NCI-H2107 treated with DMSO at 0.1 percent for 48 hours (cell line): Measurements from ENCODE around the gene MYO7A.

Experiments used
- DNase-seq: peaks from one replicate; lab custom pipeline; 2025; ENCODE audit not compliant: unreplicated experiment; lab: John Stamatoyannopoulos, UW

Gene MYO7A

DNA sequence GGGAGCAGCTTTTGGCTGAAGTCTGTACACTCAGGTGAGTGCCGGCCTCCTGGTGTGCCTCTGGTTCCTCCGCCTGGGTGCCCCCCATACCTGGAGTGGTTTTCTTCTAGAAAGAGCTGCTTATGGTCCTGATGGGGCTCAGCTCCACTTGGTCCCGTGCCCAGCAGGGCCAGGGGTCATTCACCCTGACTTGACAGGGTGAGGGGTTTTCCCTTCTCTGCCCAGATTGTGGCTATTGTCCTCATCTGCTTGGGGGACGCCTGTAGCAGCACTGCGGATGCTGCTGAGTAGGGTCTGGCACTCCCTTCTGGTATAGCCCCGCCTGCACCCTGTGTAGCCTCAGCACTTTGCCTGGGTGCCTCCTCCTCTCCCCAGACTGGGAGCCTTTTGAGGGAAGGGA, 17.2 kb upstream of the MYO7A start:
- DNase-seq: no peak

DNA sequence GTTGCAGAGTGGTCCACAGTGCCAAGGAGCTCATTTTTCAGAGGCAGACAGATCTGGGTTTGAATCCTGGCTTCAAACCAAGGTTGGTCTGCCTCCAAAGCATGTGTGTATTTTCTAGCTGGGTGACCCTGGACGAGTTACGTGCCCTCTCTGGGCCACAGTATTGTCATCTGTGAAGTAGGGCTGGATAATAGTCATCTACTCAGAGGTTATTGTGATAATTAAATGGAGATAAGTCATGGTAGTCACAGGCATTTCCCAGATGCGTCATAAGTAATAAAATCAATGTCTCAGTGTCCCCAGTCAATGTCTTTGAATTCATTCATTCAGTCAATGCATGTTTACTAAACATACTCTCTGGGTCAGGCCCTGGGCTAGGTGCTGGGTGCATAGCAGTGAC, 16.8 kb upstream of the MYO7A start:
- no peak for DNase-seq

DNA sequence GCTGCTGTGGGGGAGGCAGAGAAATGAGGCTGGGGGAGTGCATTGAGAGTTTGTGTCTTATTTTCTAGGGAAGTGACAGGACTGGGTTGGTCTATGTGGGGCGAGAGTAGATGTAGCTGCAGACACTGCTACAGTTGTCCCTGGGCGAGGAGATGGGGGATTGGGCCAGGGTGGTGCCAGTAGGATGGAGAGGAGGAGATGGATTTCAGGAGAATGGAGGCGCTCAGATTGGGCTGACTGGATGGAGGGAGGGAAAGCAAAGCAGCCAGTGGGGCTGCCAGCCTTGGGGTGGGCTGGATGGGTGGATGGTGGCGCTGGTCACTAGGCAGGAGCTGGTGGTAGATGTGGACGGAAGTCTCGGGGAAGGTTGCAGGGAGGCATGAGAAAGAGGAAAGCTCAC, 16.1 kb upstream of the MYO7A start:
- no peak for DNase-seq

GRCh38 chr11:77112641-77113381, 15.2 kb upstream of the MYO7A start:
- no peak for DNase-seq

GRCh38 chr11:77113382-77114088, 14.5 kb upstream of the MYO7A start:
- no peak for DNase-seq

- DNase-seq: no peak
Observed at GRCh38 chr11:77114089-77114463, 14.0 kb upstream of the MYO7A start.

- no peak for DNase-seq
Observed at GRCh38 chr11:77115181-77115611, 12.8 kb upstream of the MYO7A start.

DNA sequence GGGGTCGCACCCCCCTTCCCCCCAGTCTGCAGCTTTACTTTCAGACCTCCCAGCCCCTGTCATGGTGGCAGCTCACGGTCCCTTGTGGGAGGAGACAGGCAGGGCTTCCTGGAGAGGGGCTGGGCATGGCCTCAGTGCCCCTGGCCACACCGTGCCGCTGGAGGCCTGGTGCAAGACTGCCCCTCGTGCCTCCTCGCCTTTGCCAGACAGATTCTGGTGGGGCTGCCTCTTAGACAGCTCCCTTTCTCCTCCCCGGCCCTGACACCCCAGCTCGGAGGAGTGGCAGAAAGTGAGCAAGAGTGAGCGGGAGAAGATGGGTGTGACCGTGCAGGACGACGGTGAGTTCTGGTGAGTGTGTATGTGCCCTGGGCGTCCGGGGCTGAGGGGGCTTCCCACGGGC, 12.1 kb upstream of the MYO7A start:
- DNase-seq: no peak

DNA sequence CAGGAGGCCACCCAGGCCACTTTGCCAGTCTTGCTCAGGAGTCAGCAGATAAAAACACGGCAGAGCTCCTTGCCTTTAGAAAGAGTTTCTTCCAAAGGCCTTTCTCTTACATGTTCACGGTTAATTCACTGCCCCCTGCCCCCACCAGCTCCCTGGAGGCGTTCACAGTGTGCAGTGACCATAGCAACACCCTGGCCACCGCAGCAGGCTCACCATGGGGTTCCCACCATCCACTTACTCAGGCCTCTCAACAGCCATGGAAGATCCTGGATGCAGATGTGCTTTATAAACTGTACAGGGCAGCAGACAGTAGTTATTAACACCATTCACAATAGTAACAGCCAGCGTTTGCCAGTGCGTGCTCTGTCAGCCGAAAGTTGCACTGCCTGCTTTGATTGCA, 10.6 kb upstream of the MYO7A start:
- peak; percentile 4 for DNase-seq

DNA sequence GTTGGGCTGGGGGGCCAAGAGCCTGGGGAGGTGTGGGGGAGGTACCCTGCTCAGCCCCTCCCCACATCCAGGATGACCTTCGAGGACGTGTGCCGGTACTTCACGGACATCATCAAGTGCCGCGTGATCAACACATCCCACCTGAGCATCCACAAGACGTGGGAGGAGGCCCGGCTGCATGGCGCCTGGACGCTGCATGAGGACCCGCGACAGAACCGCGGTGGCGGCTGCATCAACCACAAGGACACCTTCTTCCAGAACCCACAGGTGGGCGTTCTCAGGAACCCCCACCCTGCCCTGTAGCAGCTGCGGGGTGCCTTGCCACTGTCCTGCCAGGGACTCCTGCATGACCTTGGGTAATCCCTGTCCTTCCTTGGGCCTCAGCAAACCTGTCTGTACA, 10.0 kb upstream of the MYO7A start:
- no peak for DNase-seq

DNA sequence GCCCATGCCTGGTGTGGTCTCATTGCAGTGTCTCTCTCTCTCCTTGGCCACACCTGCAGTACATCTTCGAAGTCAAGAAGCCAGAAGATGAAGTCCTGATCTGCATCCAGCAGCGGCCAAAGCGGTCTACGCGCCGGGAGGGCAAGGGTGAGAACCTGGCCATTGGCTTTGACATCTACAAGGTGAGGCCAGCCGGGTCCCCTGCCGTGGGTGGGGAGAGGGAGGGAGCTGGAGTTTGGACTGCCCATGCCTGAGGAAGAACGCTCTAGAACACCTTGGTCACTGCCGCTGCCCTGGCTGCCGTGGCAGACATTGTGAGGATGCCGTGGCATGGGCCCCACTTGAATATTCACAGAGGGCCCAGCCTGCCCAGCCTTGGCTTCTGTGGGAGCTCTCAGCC, 9.1 kb upstream of the MYO7A start:
- DNase-seq: no peak

DNA sequence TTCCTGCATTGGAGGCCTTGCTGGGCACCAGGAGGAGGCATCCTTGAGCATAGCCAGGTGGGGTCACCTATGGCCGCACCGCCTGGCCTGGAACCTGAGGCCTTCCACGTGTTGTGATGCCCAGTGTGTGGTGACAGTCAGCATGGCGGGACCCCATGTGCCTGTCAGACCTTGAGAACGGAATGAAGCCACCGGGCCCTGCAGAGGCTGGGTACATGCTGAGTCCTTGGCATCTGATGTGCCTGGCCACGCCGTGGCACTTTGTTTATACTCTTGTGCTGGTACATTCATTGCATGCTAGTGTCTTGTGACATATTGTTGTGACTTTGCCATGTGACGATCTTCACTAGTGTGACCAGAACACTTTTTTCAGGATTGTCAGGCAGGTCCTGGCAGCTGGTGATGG, 8.5 kb upstream of the MYO7A start:
- DNase-seq: no peak

DNA sequence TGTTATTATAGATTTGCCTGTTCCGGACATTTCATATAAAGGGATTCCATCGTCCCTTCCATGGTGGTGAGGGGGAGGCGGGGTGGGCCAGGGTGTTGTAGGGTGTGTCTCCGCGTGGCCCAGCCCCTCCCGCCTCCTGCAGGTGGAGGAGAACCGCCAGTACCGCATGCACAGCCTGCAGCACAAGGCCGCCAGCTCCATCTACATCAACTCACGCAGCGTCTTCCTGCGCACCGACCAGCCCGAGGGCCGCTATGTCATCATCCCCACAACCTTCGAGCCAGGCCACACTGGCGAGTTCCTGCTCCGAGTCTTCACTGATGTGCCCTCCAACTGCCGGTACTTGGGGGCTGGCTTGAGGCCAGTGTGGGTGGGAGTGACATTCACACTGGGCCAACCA, 7.5 kb upstream of the MYO7A start:
- no peak for DNase-seq

GRCh38 chr11:77121096-77121640, 6.9 kb upstream of the MYO7A start:
- no peak for DNase-seq

- no peak for DNase-seq
Observed at GRCh38 chr11:77121876-77122575, 6.0 kb upstream of the MYO7A start.

GRCh38 chr11:77122576-77123212, 5.4 kb upstream of the MYO7A start:
- DNase-seq: no peak

DNA sequence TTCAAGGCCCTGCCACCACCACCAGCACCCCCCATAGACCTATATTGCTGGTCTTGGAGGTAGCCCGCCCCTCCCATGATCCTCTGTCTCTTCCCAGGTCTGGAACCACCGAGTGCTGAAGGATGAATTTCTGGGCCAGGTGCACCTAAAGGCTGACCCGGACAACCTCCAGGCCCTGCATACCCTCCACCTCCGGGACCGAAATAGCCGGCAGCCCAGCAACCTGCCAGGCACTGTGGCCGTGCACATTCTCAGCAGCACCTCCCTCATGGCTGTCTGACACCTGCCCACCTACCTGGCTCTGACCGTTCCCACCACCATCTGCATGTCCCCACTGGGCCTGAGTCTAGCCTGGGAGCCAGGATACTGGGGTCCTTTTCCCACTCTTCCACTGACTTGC, 4.5 kb upstream of the MYO7A start:
- no peak for DNase-seq

GRCh38 chr11:77124041-77124440, 4.0 kb upstream of the MYO7A start:
- DNase-seq: no peak

DNA sequence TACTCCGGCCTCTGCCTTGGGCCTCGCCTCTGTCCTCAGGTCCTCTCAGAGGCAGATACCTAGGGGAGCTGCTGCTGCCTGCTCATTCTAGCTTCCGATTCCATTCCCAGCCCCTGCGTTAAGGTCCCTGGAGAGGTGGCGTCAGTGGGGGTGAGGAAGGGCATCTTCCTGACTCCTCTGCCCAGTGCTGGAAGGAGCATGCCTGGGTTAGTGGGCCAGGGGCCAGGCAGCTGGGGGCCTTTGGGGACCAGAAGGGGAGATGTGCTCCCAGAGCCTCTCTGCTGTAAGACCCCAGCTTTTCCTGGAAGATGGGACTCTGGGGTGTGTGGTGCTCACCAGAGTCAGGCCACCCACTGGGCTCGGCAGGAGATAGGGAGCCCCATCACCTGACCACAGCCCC, 3.6 kb upstream of the MYO7A start:
- DNase-seq: no peak

DNA sequence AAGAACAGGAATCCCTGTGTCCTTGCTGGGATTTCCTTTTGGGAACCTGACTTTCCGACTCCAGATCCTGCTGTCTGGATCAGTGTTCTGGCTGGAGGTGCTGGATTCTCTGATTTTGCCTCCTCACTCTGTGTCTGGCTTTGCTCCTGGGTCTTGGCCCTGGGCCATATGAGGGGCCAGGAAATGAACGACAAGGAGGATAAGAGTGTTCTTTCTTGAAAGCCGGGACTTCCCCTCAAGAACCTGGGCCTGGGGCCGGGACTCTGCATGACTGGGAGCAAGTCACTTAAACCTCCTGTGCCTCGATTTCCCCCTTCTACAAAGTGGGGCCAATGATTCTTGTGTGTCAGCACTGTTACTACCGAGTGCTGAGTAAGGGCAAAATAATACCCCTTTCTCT, 2.9 kb upstream of the MYO7A start:
- no peak for DNase-seq

DNA sequence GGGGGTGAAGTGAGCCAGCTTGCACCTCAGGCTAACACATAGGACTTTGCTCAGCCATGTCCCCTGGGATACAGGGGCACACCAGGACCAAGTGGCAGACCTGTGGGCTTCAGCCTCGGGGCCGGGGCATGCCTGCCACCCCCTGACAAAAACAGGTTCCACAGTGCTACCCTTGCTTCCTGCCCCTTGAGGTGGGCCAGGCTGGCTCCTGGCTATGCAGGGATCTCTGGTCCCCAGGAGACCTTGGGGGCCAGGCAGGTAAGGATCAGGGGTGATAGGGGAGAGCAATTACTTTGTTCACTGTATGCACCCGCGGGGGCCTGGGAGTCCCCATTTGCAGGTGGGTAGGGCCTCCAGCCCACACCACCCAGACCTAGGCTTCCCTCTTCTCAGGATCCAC, 2.4 kb upstream of the MYO7A start:
- DNase-seq: no peak
